GM21717 (cell line): ENCODE data around the gene NMT1.

Experiments used
- ATAC-seq: cut with Tn5 transposase; IDR thresholded peaks from one replicate; pipeline ENCODE4 v1.9.1; 2021; ENCODE audit warnings: mild to moderate bottlenecking, moderate library complexity; ENCODE audit not compliant: unreplicated experiment

Gene NMT1

DNA sequence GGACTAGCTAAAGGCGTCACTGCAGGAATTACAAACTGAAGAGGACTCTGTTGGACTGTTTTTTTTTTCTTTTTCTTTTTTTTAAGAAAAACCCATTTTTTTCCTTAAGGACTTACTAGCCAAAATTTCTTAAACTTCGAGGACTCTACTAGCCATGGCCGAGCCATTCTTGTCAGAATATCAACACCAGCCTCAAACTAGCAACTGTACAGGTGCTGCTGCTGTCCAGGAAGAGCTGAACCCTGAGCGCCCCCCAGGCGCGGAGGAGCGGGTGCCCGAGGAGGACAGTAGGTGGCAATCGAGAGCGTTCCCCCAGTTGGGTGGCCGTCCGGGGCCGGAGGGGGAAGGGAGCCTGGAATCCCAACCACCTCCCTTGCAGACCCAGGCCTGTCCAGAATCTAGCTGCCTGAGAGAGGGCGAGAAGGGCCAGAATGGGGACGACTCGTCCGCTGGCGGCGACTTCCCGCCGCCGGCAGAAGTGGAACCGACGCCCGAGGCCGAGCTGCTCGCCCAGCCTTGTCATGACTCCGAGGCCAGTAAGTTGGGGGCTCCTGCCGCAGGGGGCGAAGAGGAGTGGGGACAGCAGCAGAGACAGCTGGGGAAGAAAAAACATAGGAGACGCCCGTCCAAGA lies 88.0 kb downstream of the NMT1 start:
- ATAC-seq: no peak

- no peak for ATAC-seq
Measured at GRCh38 chr17:45149669-45150664, 88.8 kb downstream of the NMT1 start.

DNA sequence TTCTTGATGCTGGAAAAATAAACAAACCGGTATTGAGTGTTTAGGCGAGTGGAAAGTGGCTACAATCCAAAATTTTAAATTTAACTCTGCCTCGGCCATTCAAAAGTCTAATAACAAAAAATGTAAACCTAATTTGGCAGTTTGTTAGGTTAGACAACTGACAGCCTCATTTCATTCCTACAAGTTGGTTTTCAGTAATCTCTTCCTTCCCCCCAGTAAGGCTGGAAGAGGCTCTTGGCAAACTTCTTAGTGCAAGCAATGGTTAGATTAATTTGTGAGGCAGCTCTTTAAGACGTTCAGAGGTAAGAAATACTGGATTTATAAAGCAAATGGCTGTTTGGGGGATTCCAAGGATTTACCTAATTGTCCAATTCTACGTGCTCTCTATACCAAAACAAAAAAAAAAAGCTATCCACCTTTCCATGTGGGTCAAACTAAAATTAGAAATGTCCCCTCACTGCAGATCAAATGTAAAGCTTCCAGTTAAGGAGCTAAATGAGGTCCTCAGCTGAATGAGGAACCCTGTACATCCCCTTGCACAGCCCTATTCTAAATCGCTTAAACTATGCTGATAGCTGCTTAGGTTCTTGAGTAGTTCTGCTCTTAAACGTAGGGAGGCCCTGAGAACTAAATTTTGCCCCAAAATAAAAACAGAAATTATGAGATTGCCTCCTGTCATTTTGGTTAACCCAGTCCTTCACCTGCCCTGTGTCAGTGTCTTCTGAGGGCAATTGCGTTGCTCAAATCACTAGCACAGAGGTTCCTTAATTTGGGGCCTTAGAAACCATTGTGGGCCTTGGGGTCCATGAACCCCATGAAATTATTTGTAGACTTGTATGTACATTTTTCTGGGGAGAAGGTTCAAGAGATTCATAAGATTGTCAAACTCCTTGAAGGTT lies 90.0 kb downstream of the NMT1 start:
- no peak for ATAC-seq

- no peak for ATAC-seq
Measured at GRCh38 chr17:45155029-45155428, 93.9 kb downstream of the NMT1 start.

DNA sequence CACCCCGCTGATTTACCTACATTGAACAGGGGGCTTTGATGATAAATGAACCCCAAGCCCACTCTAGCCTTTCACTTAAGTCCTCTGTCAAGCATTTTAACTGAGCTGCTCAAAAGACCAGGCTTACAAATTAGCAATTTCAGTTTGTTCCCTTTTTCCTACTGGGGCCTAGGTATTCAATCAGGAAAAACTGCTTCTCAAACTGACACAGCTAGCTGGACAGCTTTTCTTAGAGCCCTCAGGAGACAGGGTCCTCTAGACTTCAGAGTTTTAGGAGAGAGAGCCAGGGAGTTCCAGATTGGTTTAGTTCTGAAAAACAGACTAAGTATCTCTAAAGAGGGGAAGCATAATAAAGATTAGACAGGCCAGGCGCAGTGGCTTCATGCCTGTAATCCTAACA lies 94.4 kb downstream of the NMT1 start:
- ATAC-seq: no peak

DNA sequence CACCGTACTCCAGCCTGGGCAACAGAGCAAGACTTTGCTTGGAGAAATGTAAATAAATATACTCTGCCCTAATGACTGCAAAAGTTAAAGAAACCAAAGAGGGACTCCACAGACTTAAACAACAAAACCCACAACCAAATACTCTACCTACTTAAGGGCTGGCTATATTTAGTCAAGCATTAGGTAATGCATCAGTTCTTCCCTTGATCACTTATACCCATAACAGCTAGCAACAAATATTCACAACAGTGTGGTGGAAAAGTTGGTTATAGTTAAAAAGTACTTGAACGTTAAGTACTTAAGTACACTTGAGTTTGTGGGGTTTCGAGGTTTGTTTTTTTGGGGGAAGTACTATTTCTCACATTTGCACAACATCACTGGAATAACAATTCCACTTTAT lies 95.1 kb downstream of the NMT1 start:
- ATAC-seq: no peak
